GM12801 (cell line): ENCODE results near the gene PCDHGA1.

ENCODE experiments used
- TF ChIP-seq, protein P1 (sequence below): IDR thresholded peaks from one replicate; pipeline ENCODE4 v1.5.1; 2011; ENCODE audit warnings: control low read depth; ENCODE audit not compliant: insufficient read length; ENCODE audit errors: extremely low read depth

The PCDHGA1 gene

DNA sequence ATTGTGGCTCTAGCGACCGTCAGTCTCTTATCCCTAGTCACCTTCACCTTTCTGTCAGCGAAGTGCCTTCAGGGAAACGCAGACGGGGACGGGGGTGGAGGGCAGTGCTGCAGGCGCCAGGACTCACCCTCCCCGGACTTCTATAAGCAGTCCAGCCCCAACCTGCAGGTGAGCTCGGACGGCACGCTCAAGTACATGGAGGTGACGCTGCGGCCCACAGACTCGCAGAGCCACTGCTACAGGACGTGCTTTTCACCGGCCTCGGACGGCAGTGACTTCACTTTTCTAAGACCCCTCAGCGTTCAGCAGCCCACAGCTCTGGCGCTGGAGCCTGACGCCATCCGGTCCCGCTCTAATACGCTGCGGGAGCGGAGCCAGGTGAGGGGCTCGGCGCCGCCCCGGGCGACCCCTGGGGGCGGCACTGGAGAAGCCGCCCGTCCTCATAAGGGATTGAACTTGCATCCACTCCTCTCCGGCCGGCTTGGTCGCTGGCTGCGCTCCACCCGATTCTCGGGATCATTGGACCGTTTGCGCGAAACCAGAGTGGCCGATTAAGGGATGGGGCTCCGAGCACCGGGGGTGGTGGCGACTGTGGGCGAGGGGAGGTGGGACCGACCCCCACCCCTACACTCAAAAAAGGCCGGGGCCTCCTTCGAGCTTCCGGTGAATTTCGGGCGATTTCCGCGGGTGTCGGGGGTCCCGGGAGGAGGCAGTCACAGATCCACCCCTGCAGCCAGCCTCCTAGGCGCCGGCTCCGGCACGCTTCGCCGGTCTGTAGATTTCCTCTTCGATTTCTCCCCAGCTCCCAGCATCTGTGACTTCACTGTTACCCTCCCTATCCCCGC lies 161.2 kb downstream of the PCDHGA1 start:
- TF ChIP-seq, protein P1, sequence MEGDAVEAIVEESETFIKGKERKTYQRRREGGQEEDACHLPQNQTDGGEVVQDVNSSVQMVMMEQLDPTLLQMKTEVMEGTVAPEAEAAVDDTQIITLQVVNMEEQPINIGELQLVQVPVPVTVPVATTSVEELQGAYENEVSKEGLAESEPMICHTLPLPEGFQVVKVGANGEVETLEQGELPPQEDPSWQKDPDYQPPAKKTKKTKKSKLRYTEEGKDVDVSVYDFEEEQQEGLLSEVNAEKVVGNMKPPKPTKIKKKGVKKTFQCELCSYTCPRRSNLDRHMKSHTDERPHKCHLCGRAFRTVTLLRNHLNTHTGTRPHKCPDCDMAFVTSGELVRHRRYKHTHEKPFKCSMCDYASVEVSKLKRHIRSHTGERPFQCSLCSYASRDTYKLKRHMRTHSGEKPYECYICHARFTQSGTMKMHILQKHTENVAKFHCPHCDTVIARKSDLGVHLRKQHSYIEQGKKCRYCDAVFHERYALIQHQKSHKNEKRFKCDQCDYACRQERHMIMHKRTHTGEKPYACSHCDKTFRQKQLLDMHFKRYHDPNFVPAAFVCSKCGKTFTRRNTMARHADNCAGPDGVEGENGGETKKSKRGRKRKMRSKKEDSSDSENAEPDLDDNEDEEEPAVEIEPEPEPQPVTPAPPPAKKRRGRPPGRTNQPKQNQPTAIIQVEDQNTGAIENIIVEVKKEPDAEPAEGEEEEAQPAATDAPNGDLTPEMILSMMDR: no peak

DNA sequence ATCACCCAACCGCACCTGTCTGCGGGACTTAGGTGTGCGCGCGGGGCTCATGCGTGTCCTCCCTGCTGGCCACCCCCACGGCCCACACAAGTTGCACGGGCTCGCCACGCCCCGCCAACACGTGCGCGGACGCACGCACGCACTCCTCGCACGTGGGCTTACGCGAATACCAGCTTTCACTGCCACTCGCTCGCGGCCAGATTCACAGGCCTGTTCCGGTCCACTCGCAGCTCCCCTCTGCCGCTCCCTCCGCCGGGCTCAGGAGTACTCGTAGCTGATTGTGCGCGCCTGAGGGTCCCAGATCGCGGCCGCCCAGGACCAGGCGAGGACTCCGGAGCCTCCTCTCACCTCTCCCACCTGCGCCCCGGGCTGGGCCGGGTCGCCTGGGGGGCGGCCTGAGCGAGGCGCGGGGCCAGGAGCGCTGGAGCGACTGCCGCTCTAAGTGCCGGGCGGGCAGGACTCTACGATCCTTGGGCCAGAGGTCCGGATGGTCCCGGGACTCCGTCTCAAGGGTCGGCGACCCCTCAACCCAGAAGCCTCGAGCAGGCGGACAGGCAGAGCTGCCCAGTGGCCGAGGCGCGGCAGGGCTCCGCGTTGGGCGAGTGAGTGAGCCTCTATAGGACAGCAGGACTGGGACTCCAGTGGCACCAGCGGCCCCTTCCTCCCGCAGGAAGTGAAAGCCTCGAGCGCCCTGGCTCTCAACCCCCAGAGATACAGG lies 162.0 kb downstream of the PCDHGA1 start:
- TF ChIP-seq, protein P1: no peak

GRCh38 chr5:141493500-141494422 lies 163.4 kb downstream of the PCDHGA1 start:
- TF ChIP-seq, protein P1: no peak

DNA sequence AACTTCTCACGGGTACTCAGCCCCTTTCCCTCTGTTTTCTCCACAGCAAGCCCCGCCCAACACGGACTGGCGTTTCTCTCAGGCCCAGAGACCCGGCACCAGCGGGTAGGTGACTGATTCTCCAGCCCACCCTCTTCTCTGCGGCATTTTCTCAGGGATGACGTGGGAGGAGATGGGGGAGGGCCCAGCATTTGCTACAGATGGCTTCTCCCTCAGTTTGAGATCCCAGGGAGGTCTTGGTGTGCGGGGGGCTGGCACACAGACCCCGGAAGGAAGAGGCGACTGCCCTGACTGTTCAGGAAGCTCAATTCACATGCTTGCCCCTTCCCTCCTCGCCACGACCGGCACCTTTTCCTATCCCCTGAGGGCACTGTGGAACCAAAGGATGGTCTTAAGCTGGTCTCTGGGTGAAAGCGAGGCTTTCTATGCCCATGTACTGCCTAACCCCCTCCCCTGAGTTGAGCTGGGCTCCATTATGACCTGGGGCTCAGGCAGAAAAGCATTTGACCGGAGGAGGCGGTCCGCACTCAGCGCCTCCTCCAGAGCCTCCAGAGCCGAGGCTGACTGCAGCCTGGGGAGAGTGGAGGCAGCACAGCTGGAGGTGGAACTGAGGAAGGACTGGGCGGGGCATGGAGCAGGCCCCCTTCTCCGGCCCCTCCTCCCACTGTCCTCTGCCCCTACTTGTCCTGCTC lies 164.6 kb downstream of the PCDHGA1 start:
- TF ChIP-seq, protein P1: no peak

DNA sequence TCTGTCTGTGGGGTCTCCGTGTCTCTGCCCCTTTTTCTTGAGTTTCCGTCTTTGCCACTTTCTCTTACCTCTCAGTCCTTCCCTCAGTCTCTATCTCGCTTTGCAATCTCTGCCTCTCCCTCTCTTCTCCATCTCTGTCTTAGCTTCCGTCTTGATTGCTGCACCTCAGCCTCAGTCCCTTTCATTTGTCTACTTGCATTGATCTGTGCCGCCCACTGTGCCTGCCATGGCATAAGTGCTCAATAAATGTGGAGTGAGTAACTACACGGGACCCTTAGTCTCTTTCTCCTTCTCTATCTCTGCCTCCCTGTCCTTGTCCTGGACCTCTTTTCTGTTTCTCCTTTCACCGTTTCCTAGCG lies 165.1 kb downstream of the PCDHGA1 start:
- TF ChIP-seq, protein P1: no peak

GRCh38 chr5:141496038-141496437 lies 165.7 kb downstream of the PCDHGA1 start:
- TF ChIP-seq, protein P1: no peak

DNA sequence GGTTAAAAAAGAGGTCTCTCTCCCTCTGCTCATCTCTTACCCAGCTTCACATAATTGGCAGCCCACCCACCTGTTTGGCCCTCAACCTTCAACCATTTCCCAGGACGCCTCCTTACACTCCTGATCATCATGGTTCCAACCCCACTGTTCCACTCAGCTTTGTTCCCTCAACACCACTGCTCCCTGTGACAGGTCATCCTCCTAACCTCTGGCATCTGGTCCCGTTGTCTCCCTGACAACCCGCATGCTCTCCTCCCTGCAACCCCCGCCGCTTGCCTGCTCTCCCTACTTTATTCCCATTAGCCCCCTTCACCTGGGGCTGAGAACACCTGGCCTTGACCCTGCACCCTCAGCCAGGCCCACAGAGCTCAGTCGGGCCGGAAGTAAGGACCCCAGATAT lies 171.4 kb downstream of the PCDHGA1 start:
- TF ChIP-seq, protein P1: no peak
